Tibial nerve (tissue), 3 donors: ENCODE measurements around the gene RNF220.

ENCODE experiments used
- POLR2A ChIP-seq, 2 donors: fragments of 450-650 bp; IDR thresholded peaks; one replicate each; pipeline ENCODE4 v1.6.1; 2017; ENCODE audit warnings: antibody characterized with exemption in 2 of 2, mild to moderate bottlenecking in 2 of 2, moderate library complexity in 2 of 2
- TF ChIP-seq, protein P1 (sequence below), 5 experiments: fragments of 200-600 bp in 3 of 5; fragments of 450-650 bp in 2 of 5; sonication (generic) in 3 of 5; IDR thresholded peaks; one replicate each; pipeline ENCODE4 v1.5.1; 2016 to 2019; ENCODE audit warnings: antibody characterized with exemption in 5 of 5, mild to moderate bottlenecking in 3 of 5, moderate library complexity in 2 of 5

- TF ChIP-seq POLR2A (IDR thresholded peaks at IDR 0.05) = no peak
- TF ChIP-seq, protein P1, sequence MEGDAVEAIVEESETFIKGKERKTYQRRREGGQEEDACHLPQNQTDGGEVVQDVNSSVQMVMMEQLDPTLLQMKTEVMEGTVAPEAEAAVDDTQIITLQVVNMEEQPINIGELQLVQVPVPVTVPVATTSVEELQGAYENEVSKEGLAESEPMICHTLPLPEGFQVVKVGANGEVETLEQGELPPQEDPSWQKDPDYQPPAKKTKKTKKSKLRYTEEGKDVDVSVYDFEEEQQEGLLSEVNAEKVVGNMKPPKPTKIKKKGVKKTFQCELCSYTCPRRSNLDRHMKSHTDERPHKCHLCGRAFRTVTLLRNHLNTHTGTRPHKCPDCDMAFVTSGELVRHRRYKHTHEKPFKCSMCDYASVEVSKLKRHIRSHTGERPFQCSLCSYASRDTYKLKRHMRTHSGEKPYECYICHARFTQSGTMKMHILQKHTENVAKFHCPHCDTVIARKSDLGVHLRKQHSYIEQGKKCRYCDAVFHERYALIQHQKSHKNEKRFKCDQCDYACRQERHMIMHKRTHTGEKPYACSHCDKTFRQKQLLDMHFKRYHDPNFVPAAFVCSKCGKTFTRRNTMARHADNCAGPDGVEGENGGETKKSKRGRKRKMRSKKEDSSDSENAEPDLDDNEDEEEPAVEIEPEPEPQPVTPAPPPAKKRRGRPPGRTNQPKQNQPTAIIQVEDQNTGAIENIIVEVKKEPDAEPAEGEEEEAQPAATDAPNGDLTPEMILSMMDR (IDR thresholded peaks at IDR 0.05) = no peak
Measured at GRCh38 chr1:44609768-44610526, 204.9 kb downstream of the RNF220 start.
